Activated CD4-positive, alpha-beta memory T cell treated with anti-CD3 and anti-CD28 coated beads for 36 hours (primary cell): ENCODE measurements around the gene HSFX3. TPM values are rescaled to one million over a fixed set of nuclear protein-coding genes. Genes with fewer than 3 reads are reported as not detected.
"Not testable (repeated sequence)": the region's sequence is repeated elsewhere in the genome, so short reads cannot be mapped to it uniquely, and the experiment has no call there.

Experiments
- CTCF ChIA-PET: fragments of 350-600 bp; sonication (Branson Sonifier 250); formaldehyde crosslinking; loops from one replicate; lab custom pipeline; 2021; ENCODE audit warnings: antibody characterized with exemption, inconsistent platforms; lab: Charles Lee
- POLR2A ChIA-PET: fragments of 350-600 bp; sonication (Branson Sonifier 250); formaldehyde crosslinking; loops from one replicate; lab custom pipeline; 2021; ENCODE audit warnings: antibody characterized with exemption; lab: Charles Lee
- DNase-seq: peaks from one replicate; pipeline ENCODE4 v3.0.0-alpha.2; 2020
- H3K27ac Mint-ChIP-seq: one replicate; pipeline ENCODE4 v1.8.0; 2021; ENCODE audit warnings: mixed read lengths
- H3K27me3 Mint-ChIP-seq: one replicate; pipeline ENCODE4 v1.8.0; 2021; ENCODE audit warnings: mixed read lengths
- H3K36me3 Mint-ChIP-seq: one replicate; pipeline ENCODE4 v1.8.0; 2021; ENCODE audit warnings: mixed read lengths
- H3K4me1 Mint-ChIP-seq: one replicate; pipeline ENCODE4 v1.8.0; 2021; ENCODE audit warnings: low read depth, mixed read lengths
- H3K4me3 Mint-ChIP-seq: one replicate; pipeline ENCODE4 v1.8.0; 2021; ENCODE audit warnings: mild to moderate bottlenecking, mixed read lengths
- H3K9me3 Mint-ChIP-seq: one replicate; pipeline ENCODE4 v1.8.0; 2021; ENCODE audit warnings: mixed read lengths
- intact Hi-C: fragments of 100-400 bp; cut with micrococcal nuclease; formaldehyde crosslinking; loops from one replicate; pipeline ENCODE4 v1.15.1; 2023
- total RNA-seq, 2 experiments: library from RNA; stranded (reverse); gene quantifications; one replicate each; pipeline ENCODE4 v1.2.3, GENCODE V29; 2021

The HSFX3 gene
- total RNA-seq = not detected

GRCh38 chrX:149549701-149550100 is at the start of gene HSFX3:
HSFX3 (minus strand) TSS chrX:149549924; CDS start chrX:149549852, 72 bp downstream.
- CTCF ChIA-PET, H3K27ac Mint-ChIP-seq, DNase-seq, H3K4me1 Mint-ChIP-seq, H3K9me3 Mint-ChIP-seq, H3K36me3 Mint-ChIP-seq, H3K4me3 Mint-ChIP-seq, intact Hi-C loops, H3K27me3 Mint-ChIP-seq, POLR2A ChIA-PET: not testable (repeated sequence)

GRCh38 chrX:149598603-149599002 is 48.9 kb upstream of the HSFX3 start:
- CTCF ChIA-PET, H3K4me3 Mint-ChIP-seq, H3K9me3 Mint-ChIP-seq, H3K27ac Mint-ChIP-seq, H3K27me3 Mint-ChIP-seq, H3K36me3 Mint-ChIP-seq, POLR2A ChIA-PET, DNase-seq, H3K4me1 Mint-ChIP-seq, intact Hi-C loops: not testable (repeated sequence)

DNA sequence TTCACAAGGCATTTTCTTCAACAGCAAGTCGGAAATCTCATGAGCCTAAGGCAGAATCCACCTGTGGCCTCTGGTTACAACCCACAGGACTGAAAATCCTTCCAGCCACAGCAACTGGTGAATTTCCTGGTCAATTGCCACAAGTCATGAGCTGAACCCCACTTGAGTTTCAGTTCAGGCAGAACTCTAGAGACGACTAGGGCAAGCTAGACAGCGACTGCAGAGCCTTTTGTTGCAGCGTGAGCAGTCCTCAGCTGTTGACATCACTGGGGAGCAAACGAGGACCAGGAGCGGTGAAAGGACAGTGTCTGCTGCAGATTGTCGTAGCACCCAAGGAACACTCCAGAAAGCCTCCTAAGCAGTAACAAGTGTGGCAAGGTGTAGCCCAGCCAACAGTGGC is 46.2 kb upstream of the HSFX3 start:
- H3K36me3 Mint-ChIP-seq, intact Hi-C loops, DNase-seq, CTCF ChIA-PET, H3K4me1 Mint-ChIP-seq, H3K4me3 Mint-ChIP-seq, H3K27ac Mint-ChIP-seq, POLR2A ChIA-PET, H3K9me3 Mint-ChIP-seq, H3K27me3 Mint-ChIP-seq: not testable (repeated sequence)

DNA sequence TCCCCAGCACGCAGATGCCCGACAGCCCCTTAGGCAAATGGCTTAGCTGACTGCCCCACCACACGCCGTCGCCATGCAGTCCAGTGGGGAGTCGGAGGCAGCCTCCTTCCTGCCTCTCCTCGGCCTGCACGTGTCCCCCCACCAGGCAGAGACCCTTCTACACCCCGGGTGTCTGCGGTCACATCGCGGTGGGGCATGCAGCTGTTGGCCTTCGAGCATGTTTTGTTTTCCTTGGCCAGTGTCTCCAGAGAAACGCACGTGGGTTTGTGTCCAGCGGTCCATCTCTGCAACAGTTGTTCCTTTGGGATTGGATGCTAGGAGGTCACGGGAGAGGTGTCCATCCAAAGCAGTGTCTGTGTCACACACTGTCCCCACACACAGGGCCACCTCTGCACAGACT is 45.5 kb upstream of the HSFX3 start, which contains the start of gene HSFX2:
Gene HSFX2, minus strand, starts transcription at position 101 of the 400 bp plus-strand sequence. CDS start 614 bp downstream, outside the sequence.
- CTCF ChIA-PET = not testable (repeated sequence)

DNA sequence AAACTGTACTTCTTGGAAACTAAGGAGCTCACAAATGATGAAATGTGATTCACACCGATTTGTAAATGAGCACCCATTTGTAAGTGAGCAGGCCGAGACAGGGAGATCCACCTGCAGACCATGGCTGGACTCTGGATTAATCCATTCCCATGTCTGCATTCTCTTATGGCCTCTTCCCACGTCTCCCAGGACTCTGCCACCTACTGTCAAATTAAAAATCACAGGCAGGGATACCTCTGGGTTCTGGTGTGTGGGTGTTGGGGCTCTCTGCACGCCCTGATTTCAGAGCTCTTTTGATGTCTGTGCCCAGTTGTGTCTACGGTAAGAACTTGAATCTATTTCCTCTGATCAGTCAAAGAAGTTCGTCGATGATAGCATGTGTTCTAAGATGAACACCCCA is 41.3 kb upstream of the HSFX3 start:
- H3K4me3 Mint-ChIP-seq, POLR2A ChIA-PET, DNase-seq, H3K36me3 Mint-ChIP-seq, H3K27me3 Mint-ChIP-seq, intact Hi-C loops, H3K9me3 Mint-ChIP-seq, CTCF ChIA-PET, H3K27ac Mint-ChIP-seq, H3K4me1 Mint-ChIP-seq: not testable (repeated sequence)

More for the DNA sequence above, 45.5 kb upstream of the HSFX3 start, which contains the start of gene HSFX2:
- H3K4me1 Mint-ChIP-seq, H3K27ac Mint-ChIP-seq, DNase-seq, H3K9me3 Mint-ChIP-seq, H3K36me3 Mint-ChIP-seq, POLR2A ChIA-PET, H3K4me3 Mint-ChIP-seq, H3K27me3 Mint-ChIP-seq, intact Hi-C loops: not testable (repeated sequence)

DNA sequence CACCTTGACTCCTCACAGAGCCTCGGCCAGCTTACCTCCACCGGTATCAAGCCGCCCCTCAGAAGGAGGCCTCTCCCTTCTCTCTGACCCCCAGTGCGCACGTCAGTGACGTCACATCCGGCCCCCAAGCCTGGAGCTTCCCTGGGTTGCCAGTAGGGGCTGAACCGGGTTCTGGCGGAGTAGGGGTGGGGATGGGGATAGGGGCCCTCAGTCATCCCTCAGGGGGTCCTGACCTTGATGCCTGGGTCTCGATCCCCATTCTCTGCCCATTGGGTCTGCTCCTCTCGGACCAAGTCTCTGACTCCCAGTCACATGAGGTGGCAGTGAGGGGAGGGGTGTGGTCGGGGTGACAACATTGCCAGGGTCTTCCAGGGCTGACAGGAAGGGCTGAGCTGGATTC is 37.6 kb upstream of the HSFX3 start, which contains the start of gene MAGEA9B:
Gene MAGEA9B, minus strand, starts transcription at position 101 of the 400 bp plus-strand sequence. CDS start 4,280 bp downstream, outside the sequence.
- DNase-seq, H3K9me3 Mint-ChIP-seq, H3K4me1 Mint-ChIP-seq, intact Hi-C loops, H3K27me3 Mint-ChIP-seq, POLR2A ChIA-PET, H3K36me3 Mint-ChIP-seq, CTCF ChIA-PET, H3K4me3 Mint-ChIP-seq, H3K27ac Mint-ChIP-seq: not testable (repeated sequence)

- H3K9me3 Mint-ChIP-seq, H3K27ac Mint-ChIP-seq, H3K4me1 Mint-ChIP-seq, H3K4me3 Mint-ChIP-seq, H3K27me3 Mint-ChIP-seq, POLR2A ChIA-PET, CTCF ChIA-PET, H3K36me3 Mint-ChIP-seq, intact Hi-C loops, DNase-seq: not testable (repeated sequence)
Measured at GRCh38 chrX:149585631-149586030, 35.9 kb upstream of the HSFX3 start.

GRCh38 chrX:149573456-149573855 is 23.7 kb upstream of the HSFX3 start:
- DNase-seq, intact Hi-C loops, H3K4me3 Mint-ChIP-seq: not testable (repeated sequence)

DNA sequence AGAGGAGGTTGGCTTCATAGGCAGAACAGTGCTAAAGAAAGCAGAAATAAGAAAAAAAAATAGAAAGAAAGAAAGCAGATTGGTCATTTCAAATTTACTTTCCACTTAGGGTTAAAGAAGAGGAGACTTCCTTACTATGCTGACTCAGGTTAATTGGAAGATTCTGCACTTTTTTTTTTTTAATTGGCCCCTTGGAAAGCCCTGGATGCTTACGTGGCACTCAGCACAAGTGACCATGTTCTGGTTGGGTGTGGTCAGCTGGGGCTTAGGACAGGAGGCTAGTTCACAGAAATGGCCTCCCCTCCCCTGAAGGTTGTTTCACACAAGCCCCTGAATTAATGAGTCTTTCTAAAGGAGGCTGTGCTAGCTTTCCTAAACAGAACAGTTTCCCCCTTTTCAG is 23.0 kb upstream of the HSFX3 start:
- H3K4me1 Mint-ChIP-seq = peaks cover 10% of the 10 kb centered on the region
- H3K36me3 Mint-ChIP-seq = no peaks in the 10 kb centered on the region
- H3K27me3 Mint-ChIP-seq = peaks cover 2% of the 10 kb centered on the region
- CTCF ChIA-PET = no interaction called here
- H3K27ac Mint-ChIP-seq = no peak overlapping the region
- intact Hi-C loops = no loop called here
- DNase-seq = no peak
- H3K9me3 Mint-ChIP-seq = no peaks in the 10 kb centered on the region
- no peak overlapping the region for H3K4me3 Mint-ChIP-seq
- POLR2A ChIA-PET = no interaction called here

More at GRCh38 chrX:149573456-149573855, 23.7 kb upstream of the HSFX3 start:
- POLR2A ChIA-PET, H3K27me3 Mint-ChIP-seq, H3K36me3 Mint-ChIP-seq, H3K27ac Mint-ChIP-seq, H3K9me3 Mint-ChIP-seq, CTCF ChIA-PET: not testable (repeated sequence)
- H3K4me1 Mint-ChIP-seq = peaks cover 10% of the 10 kb centered on the region

DNA sequence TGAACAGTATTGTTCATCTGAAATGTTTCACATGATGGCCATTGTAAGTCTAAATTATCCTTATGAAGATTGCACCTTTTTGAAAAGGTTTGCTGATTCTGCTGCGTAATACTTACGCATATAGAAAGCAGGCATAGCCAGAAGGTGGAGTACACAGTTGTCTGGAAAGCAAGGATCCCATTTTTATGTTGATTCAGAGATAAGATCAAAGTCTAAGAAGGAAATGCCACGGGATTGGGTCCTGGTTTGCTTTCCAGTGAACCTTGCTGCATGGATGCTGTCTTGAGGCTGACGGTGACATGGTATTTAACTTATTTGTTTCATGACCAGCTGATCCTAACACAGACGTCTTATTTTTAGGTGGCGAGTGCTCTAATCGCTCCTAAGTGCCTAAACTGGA is 22.0 kb upstream of the HSFX3 start:
- H3K27me3 Mint-ChIP-seq = peaks cover 2% of the 10 kb centered on the region
- H3K36me3 Mint-ChIP-seq = no peaks in the 10 kb centered on the region
- peaks cover 10% of the 10 kb centered on the region for H3K4me1 Mint-ChIP-seq
- H3K27ac Mint-ChIP-seq = no peak overlapping the region
- intact Hi-C loops = no loop called here
- no peak overlapping the region for H3K4me3 Mint-ChIP-seq
- DNase-seq = no peak
- no peaks in the 10 kb centered on the region for H3K9me3 Mint-ChIP-seq
- POLR2A ChIA-PET = no interaction called here
- CTCF ChIA-PET = no interaction called here

DNA sequence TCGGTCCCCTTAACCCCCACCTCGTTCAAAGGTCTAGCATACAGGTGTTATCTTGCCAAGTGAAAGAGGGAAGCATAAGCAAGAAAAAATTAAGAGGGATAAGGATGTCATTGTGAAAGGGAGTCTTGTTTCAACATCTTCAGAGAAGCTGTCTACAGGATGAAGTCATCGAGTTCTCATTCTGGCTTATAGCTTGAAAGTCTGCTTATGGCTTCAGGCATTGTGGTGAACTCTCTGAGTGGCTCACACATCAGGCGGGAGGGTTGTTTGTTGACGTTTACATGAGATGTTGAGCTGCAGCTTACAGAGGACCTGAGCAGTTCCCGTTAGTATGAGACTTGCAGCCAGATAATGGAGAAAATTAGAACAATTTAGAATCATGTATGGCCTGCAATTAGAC is 20.9 kb upstream of the HSFX3 start:
- DNase-seq = no peak
- CTCF ChIA-PET = no interaction called here
- Mint-ChIP-seq H3K27me3 (peaks cover 2% of the 10 kb centered on the region), H3K27ac (no peak overlapping the region), H3K36me3 (no peaks in the 10 kb centered on the region), H3K4me3 (no peak overlapping the region), H3K4me1 (peaks cover 10% of the 10 kb centered on the region), H3K9me3 (no peaks in the 10 kb centered on the region)
- intact Hi-C loops = no loop called here
- POLR2A ChIA-PET = no interaction called here

GRCh38 chrX:149569770-149570169 is 20.0 kb upstream of the HSFX3 start:
- POLR2A ChIA-PET = no interaction called here
- H3K4me1 Mint-ChIP-seq = peaks cover 10% of the 10 kb centered on the region
- peaks cover 2% of the 10 kb centered on the region for H3K27me3 Mint-ChIP-seq
- intact Hi-C loops = no loop called here
- H3K9me3 Mint-ChIP-seq = no peaks in the 10 kb centered on the region
- no peak overlapping the region for H3K27ac Mint-ChIP-seq
- DNase-seq = no peak
- H3K36me3 Mint-ChIP-seq = no peaks in the 10 kb centered on the region
- CTCF ChIA-PET = no interaction called here
- no peak overlapping the region for H3K4me3 Mint-ChIP-seq

- H3K9me3 Mint-ChIP-seq = no peaks in the 10 kb centered on the region
- peaks cover 2% of the 10 kb centered on the region for H3K27me3 Mint-ChIP-seq
- DNase-seq = no peak
- ChIA-PET CTCF (no interaction called here), POLR2A (no interaction called here)
- intact Hi-C loops = no loop called here
- no peak overlapping the region for H3K27ac Mint-ChIP-seq
- no peaks in the 10 kb centered on the region for H3K36me3 Mint-ChIP-seq
- H3K4me3 Mint-ChIP-seq = no peak overlapping the region
- peaks cover 10% of the 10 kb centered on the region for H3K4me1 Mint-ChIP-seq
Measured at GRCh38 chrX:149568701-149569296, 19.1 kb upstream of the HSFX3 start.
